PC-9 (cell line): ENCODE data around the gene TTC39A. TPM values are rescaled to one million over a fixed set of nuclear protein-coding genes. Genes with fewer than 3 reads are reported as not detected.

Experiments
- BruUV-seq: library from RNA; stranded (reverse); fragments of 400-500 nt; replicated peaks from 2 replicates; lab custom pipeline; 2021; lab: Mats Ljungman, UMichigan
- CTCF ChIA-PET: fragments of 300-600 bp; sonication (Branson Sonifier 250); formaldehyde crosslinking; loops from one replicate; lab custom pipeline; 2022; ENCODE audit warnings: antibody characterized with exemption; lab: Charles Lee
- POLR2A ChIA-PET: fragments of 300-600 bp; sonication (Branson Sonifier 250); formaldehyde crosslinking; loops from one replicate; lab custom pipeline; 2022; ENCODE audit warnings: antibody characterized with exemption; ENCODE audit not compliant: unreplicated experiment; lab: Charles Lee
- DNase-seq, 2 experiments: peaks; one replicate each; pipeline versions ENCODE4 v3.0.0 to v3.0.0-alpha.2; 2015 to 2022; ENCODE audit warnings: mixed read lengths in 1 of 2
- H2AFZ ChIP-seq: fragments of 200-600 bp; sonication (generic); 2 replicates; pipeline ENCODE4 v1.8.1; 2017; ENCODE audit warnings: antibody characterized with exemption
- H3F3A ChIP-seq: fragments of 200-600 bp; sonication (generic); 2 replicates; pipeline ENCODE4 v1.8.1; 2017; ENCODE audit warnings: antibody characterized with exemption, mild to moderate bottlenecking, low read depth; ENCODE audit not compliant: insufficient read depth
- H3K27ac ChIP-seq: fragments of 200-600 bp; sonication (generic); 2 replicates; pipeline ENCODE4 v1.6.1; 2016; ENCODE audit warnings: mixed run types
- H3K27me3 ChIP-seq: fragments of 200-600 bp; sonication (generic); 2 replicates; pipeline ENCODE4 v1.6.1; 2016; ENCODE audit warnings: low read depth, mixed run types; ENCODE audit not compliant: insufficient read depth
- H3K36me3 ChIP-seq: fragments of 200-600 bp; sonication (generic); 2 replicates; pipeline ENCODE4 v1.6.1; 2016; ENCODE audit warnings: low read depth, mixed run types
- H3K4me1 ChIP-seq: fragments of 200-600 bp; sonication (generic); replicated peaks from 2 replicates; pipeline ENCODE4 v1.6.1; 2016; ENCODE audit warnings: mixed run types; ENCODE audit not compliant: insufficient read depth
- H3K4me2 ChIP-seq: fragments of 200-600 bp; sonication (generic); 2 replicates; pipeline ENCODE4 v1.6.1; 2017; ENCODE audit warnings: mixed run types
- H3K4me3 ChIP-seq: fragments of 200-600 bp; sonication (generic); 2 replicates; pipeline ENCODE4 v1.6.1; 2016; ENCODE audit warnings: mixed run types
- H3K79me2 ChIP-seq: fragments of 200-600 bp; sonication (generic); 2 replicates; pipeline ENCODE4 v1.6.1; 2017; ENCODE audit warnings: low read depth, mixed run types
- H3K9me2 ChIP-seq: fragments of 200-600 bp; sonication (generic); 2 replicates; pipeline ENCODE4 v1.8.1; 2017; ENCODE audit warnings: mild to moderate bottlenecking; ENCODE audit not compliant: insufficient read depth
- H3K9me3 ChIP-seq: fragments of 200-600 bp; sonication (generic); 2 replicates; pipeline ENCODE4 v1.8.1; 2016; ENCODE audit warnings: low read depth; ENCODE audit not compliant: insufficient read depth
- H4K20me1 ChIP-seq: fragments of 200-600 bp; sonication (generic); 2 replicates; pipeline ENCODE4 v1.8.1; 2017; ENCODE audit not compliant: insufficient read depth
- EZH2 ChIP-seq: fragments of 200-600 bp; sonication (generic); IDR thresholded peaks from 2 replicates; pipeline ENCODE4 v1.8.0; 2017; ENCODE audit warnings: antibody characterized with exemption, low read depth
- intact Hi-C: fragments of 100-400 bp; cut with micrococcal nuclease; formaldehyde crosslinking; loops from one replicate; pipeline ENCODE4 v1.10.0; 2022; ENCODE audit not compliant: unreplicated experiment
- total RNA-seq: library from RNA; stranded (reverse); gene quantifications from 2 replicates; pipeline ENCODE4 v1.2.3, GENCODE V29; 2021
- TF ChIP-seq, protein P1 (sequence below): fragments of 200-600 bp; sonication (generic); conservative IDR thresholded peaks from 2 replicates; pipeline ENCODE4 v1.6.1; 2017; ENCODE audit warnings: mixed run types, antibody characterized with exemption, mild to moderate bottlenecking, moderate library complexity

Gene TTC39A
- total RNA-seq, 1 experiment from 2014 or later: 7.3 TPM

- H3K27ac ChIP-seq: no peak overlapping the region
- no peak overlapping the region for H3K4me3 ChIP-seq
- TF ChIP-seq EZH2: no peak
- TF ChIP-seq, protein P1, sequence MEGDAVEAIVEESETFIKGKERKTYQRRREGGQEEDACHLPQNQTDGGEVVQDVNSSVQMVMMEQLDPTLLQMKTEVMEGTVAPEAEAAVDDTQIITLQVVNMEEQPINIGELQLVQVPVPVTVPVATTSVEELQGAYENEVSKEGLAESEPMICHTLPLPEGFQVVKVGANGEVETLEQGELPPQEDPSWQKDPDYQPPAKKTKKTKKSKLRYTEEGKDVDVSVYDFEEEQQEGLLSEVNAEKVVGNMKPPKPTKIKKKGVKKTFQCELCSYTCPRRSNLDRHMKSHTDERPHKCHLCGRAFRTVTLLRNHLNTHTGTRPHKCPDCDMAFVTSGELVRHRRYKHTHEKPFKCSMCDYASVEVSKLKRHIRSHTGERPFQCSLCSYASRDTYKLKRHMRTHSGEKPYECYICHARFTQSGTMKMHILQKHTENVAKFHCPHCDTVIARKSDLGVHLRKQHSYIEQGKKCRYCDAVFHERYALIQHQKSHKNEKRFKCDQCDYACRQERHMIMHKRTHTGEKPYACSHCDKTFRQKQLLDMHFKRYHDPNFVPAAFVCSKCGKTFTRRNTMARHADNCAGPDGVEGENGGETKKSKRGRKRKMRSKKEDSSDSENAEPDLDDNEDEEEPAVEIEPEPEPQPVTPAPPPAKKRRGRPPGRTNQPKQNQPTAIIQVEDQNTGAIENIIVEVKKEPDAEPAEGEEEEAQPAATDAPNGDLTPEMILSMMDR: no peak
- no peaks in the 10 kb centered on the region for H3K9me2 ChIP-seq
- no peak overlapping the region for H3K4me2 ChIP-seq
- ChIA-PET CTCF (no interaction called here), POLR2A (interaction anchor here (1.0 kb wide), 1 partner anchor 20 kb away, joined by 4 read pairs; no protein-coding TSS in a partner anchor)
- no peaks in the 10 kb centered on the region for H3K27me3 ChIP-seq
- peaks cover 20% of the 10 kb centered on the region for H3F3A ChIP-seq
- H3K36me3 ChIP-seq: no peaks in the 10 kb centered on the region
- H2AFZ ChIP-seq: no peak overlapping the region
- no peak for DNase-seq
- H4K20me1 ChIP-seq: no peaks in the 10 kb centered on the region
- H3K9me3 ChIP-seq: no peaks in the 10 kb centered on the region
- BruUV-seq: no TSS peak
- intact Hi-C loops: no loop called here
- H3K79me2 ChIP-seq: no peaks in the 10 kb centered on the region
- peaks cover 19% of the 10 kb centered on the region for H3K4me1 ChIP-seq
These were observed 21.1 kb downstream of the TTC39A start for GRCh38 chr1:51309291-51309690.

- no peaks in the 10 kb centered on the region for H4K20me1 ChIP-seq
- intact Hi-C loops: no loop called here
- no peaks in the 10 kb centered on the region for H3K9me3 ChIP-seq
- no peak overlapping the region for H2AFZ ChIP-seq
- no peaks in the 10 kb centered on the region for H3K9me2 ChIP-seq
- peaks cover 12% of the 10 kb centered on the region for H3K4me1 ChIP-seq
- no peaks in the 10 kb centered on the region for H3K36me3 ChIP-seq
- no peaks in the 10 kb centered on the region for H3K27me3 ChIP-seq
- ChIA-PET CTCF (no interaction called here), POLR2A (interaction anchor here (1.0 kb wide), 1 partner anchor 20 kb away, joined by 4 read pairs; no protein-coding TSS in a partner anchor)
- H3K79me2 ChIP-seq: no peaks in the 10 kb centered on the region
- no peak overlapping the region for H3K4me3 ChIP-seq
- no peak for TF ChIP-seq EZH2
- TF ChIP-seq, protein P1: no peak
- H3K27ac ChIP-seq: no peak overlapping the region
- H3K4me2 ChIP-seq: no peak overlapping the region
- BruUV-seq: no TSS peak
- H3F3A ChIP-seq: peaks cover 14% of the 10 kb centered on the region
- no peak for DNase-seq
These were observed 21.7 kb downstream of the TTC39A start for GRCh38 chr1:51308636-51309035.

GRCh38 chr1:51306950-51307349 lies 23.4 kb downstream of the TTC39A start:
- H3K27ac ChIP-seq: no peak overlapping the region
- intact Hi-C loops: no loop called here
- H3K4me1 ChIP-seq: no peaks in the 10 kb centered on the region
- no peak for DNase-seq
- no peaks in the 10 kb centered on the region for H3K9me3 ChIP-seq
- BruUV-seq: no TSS peak
- ChIA-PET POLR2A (no interaction called here), CTCF (no interaction called here)
- no peaks in the 10 kb centered on the region for H3K9me2 ChIP-seq
- H3F3A ChIP-seq: no peaks in the 10 kb centered on the region
- no peak overlapping the region for H3K4me3 ChIP-seq
- H4K20me1 ChIP-seq: no peaks in the 10 kb centered on the region
- no peaks in the 10 kb centered on the region for H3K27me3 ChIP-seq
- H2AFZ ChIP-seq: no peak overlapping the region
- H3K4me2 ChIP-seq: no peak overlapping the region
- no peaks in the 10 kb centered on the region for H3K79me2 ChIP-seq
- no peaks in the 10 kb centered on the region for H3K36me3 ChIP-seq
- TF ChIP-seq, protein P1: no peak
- TF ChIP-seq EZH2: no peak
